Naive B cell (primary cell): ENCODE measurements around the gene DPYD. TPM values are rescaled to one million over a fixed set of nuclear protein-coding genes. Genes with fewer than 3 reads are reported as not detected.

Source experiments
- ATAC-seq, 2 donors: fragments of 150-1000 bp; cut with Tn5 transposase; 2 replicates each; pipeline ENCODE4 v1.10.0; 2021; ENCODE audit warnings: low read depth in 2 of 2, mild to moderate bottlenecking in 2 of 2, moderate library complexity in 2 of 2
- DNase-seq: peaks from one replicate; pipeline ENCODE4 v3.0.0; 2022
- H3K27ac Mint-ChIP-seq, 6 donors: one replicate each; pipeline ENCODE4 v1.8.0; 2020 to 2022; ENCODE audit warnings: mild to moderate bottlenecking in 6 of 6, mixed read lengths in 6 of 6, moderate library complexity in 5 of 6, inconsistent platforms in 2 of 6
- H3K27me3 Mint-ChIP-seq, 3 donors: one replicate each; pipeline ENCODE4 v1.8.0; 2021 to 2022; ENCODE audit warnings: mixed read lengths in 3 of 3, mild to moderate bottlenecking in 1 of 3
- H3K36me3 Mint-ChIP-seq, 2 donors: one replicate each; pipeline ENCODE4 v1.8.0; 2020 to 2022; ENCODE audit warnings: mixed read lengths in 2 of 2, inconsistent platforms in 1 of 2, mild to moderate bottlenecking in 1 of 2
- H3K4me1 Mint-ChIP-seq, 3 donors: one replicate each; pipeline ENCODE4 v1.8.0; 2020 to 2022; ENCODE audit warnings: mixed read lengths in 3 of 3, inconsistent platforms in 1 of 3, mild to moderate bottlenecking in 1 of 3, moderate library complexity in 1 of 3
- H3K4me3 Mint-ChIP-seq, 8 donors: one replicate each; pipeline ENCODE4 v1.8.0; 2020 to 2022; ENCODE audit warnings: mild to moderate bottlenecking in 8 of 8, mixed read lengths in 8 of 8, moderate library complexity in 8 of 8, inconsistent platforms in 2 of 8
- H3K9me3 Mint-ChIP-seq, 7 donors: one replicate each; pipeline ENCODE4 v1.8.0; 2020 to 2022; ENCODE audit warnings: mixed read lengths in 7 of 7, mild to moderate bottlenecking in 5 of 7, inconsistent platforms in 2 of 7, moderate library complexity in 1 of 7
- polyA plus RNA-seq, 6 donors: library from polyadenylated mRNA; unstranded; fragments of 300-500 nt; fragmentation: Illumina TruSeq; gene quantifications; one replicate each; pipeline ENCODE4 v1.2.3, GENCODE V29; 2021; ENCODE audit warnings: low read depth in 6 of 6

DPYD gene
- polyA plus RNA-seq, 6 donors from 2014 or later = 13.9 to 24.6 (median 19.1) TPM

GRCh38 chr1:97816927-97817326, 103.9 kb downstream of the DPYD start:
- no peak overlapping the region for H3K27ac Mint-ChIP-seq

GRCh38 chr1:97814804-97815203, 106.0 kb downstream of the DPYD start:
- H3K27ac Mint-ChIP-seq = no peak overlapping the region
- no peak overlapping the region for H3K4me3 Mint-ChIP-seq
- no peaks in the 10 kb centered on the region for H3K27me3 Mint-ChIP-seq
- no peaks in the 10 kb centered on the region for H3K4me1 Mint-ChIP-seq
- no peaks in the 10 kb centered on the region for H3K9me3 Mint-ChIP-seq
- ATAC-seq = no peak
- no peak for DNase-seq
- peaks cover 1 to 5% of the 10 kb centered on the region in 2 donors for H3K36me3 Mint-ChIP-seq

More at GRCh38 chr1:97816927-97817326, 103.9 kb downstream of the DPYD start:
- peaks cover 0 to 5% of the 10 kb centered on the region in 2 donors for H3K36me3 Mint-ChIP-seq
- no peaks in the 10 kb centered on the region for H3K27me3 Mint-ChIP-seq
- ATAC-seq (no peak), DNase-seq (no peak)
- H3K4me1 Mint-ChIP-seq = no peaks in the 10 kb centered on the region
- H3K4me3 Mint-ChIP-seq = no peak overlapping the region
- no peaks in the 10 kb centered on the region for H3K9me3 Mint-ChIP-seq

- Mint-ChIP-seq H3K9me3 (no peaks in the 10 kb centered on the region), H3K27me3 (no peaks in the 10 kb centered on the region), H3K4me3 (no peak overlapping the region), H3K27ac (peak overlapping the region in 1 of 6 donors; percentile 50), H3K36me3 (peaks cover 5 to 8% of the 10 kb centered on the region in 2 donors), H3K4me1 (no peaks in the 10 kb centered on the region)
- DNase-seq (no peak), ATAC-seq (no peak)
These were observed 106.7 kb downstream of the DPYD start for GRCh38 chr1:97814121-97814520.

GRCh38 chr1:97812076-97812475, 108.8 kb downstream of the DPYD start:
- no peak overlapping the region for H3K27ac Mint-ChIP-seq
- no peak for ATAC-seq
- H3K4me1 Mint-ChIP-seq = no peaks in the 10 kb centered on the region
- H3K9me3 Mint-ChIP-seq = no peaks in the 10 kb centered on the region
- H3K4me3 Mint-ChIP-seq = no peak overlapping the region
- H3K36me3 Mint-ChIP-seq = peaks cover 5 to 8% of the 10 kb centered on the region in 2 donors
- DNase-seq = no peak
- H3K27me3 Mint-ChIP-seq = no peaks in the 10 kb centered on the region

GRCh38 chr1:97806996-97807520, 113.8 kb downstream of the DPYD start:
- Mint-ChIP-seq H3K36me3 (peaks cover 4 to 8% of the 10 kb centered on the region in 2 donors), H3K4me1 (peaks cover 0 to 12% (median 0%) of the 10 kb centered on the region in 3 donors), H3K4me3 (no peak overlapping the region), H3K27me3 (no peaks in the 10 kb centered on the region), H3K9me3 (no peaks in the 10 kb centered on the region), H3K27ac (no peak overlapping the region)
- no peak for ATAC-seq
- DNase-seq = no peak

- Mint-ChIP-seq H3K36me3 (peaks cover 4 to 8% of the 10 kb centered on the region in 2 donors), H3K27ac (peak overlapping the region in 1 of 6 donors; percentile 19), H3K4me1 (peaks cover 0 to 12% (median 0%) of the 10 kb centered on the region in 3 donors), H3K27me3 (no peaks in the 10 kb centered on the region), H3K9me3 (no peaks in the 10 kb centered on the region), H3K4me3 (no peak overlapping the region)
- ATAC-seq = no peak
- no peak for DNase-seq
These were observed 114.5 kb downstream of the DPYD start for GRCh38 chr1:97806326-97806725.

- peaks cover 0 to 12% (median 0%) of the 10 kb centered on the region in 3 donors for H3K4me1 Mint-ChIP-seq
- peaks cover 4 to 8% of the 10 kb centered on the region in 2 donors for H3K36me3 Mint-ChIP-seq
These were observed 115.7 kb downstream of the DPYD start for GRCh38 chr1:97805093-97805492.

GRCh38 chr1:97803026-97803425, 117.8 kb downstream of the DPYD start:
- ATAC-seq (no peak), DNase-seq (no peak)
- Mint-ChIP-seq H3K4me1 (peaks cover 0 to 12% (median 0%) of the 10 kb centered on the region in 3 donors), H3K27ac (no peak overlapping the region), H3K36me3 (peaks cover 0 to 4% of the 10 kb centered on the region in 2 donors), H3K4me3 (no peak overlapping the region), H3K9me3 (no peaks in the 10 kb centered on the region), H3K27me3 (no peaks in the 10 kb centered on the region)

More at GRCh38 chr1:97805093-97805492, 115.7 kb downstream of the DPYD start:
- Mint-ChIP-seq H3K27me3 (no peaks in the 10 kb centered on the region), H3K4me3 (no peak overlapping the region), H3K27ac (no peak overlapping the region), H3K9me3 (no peaks in the 10 kb centered on the region)
- ATAC-seq (no peak), DNase-seq (no peak)

- Mint-ChIP-seq H3K4me1 (peaks cover 0 to 12% (median 0%) of the 10 kb centered on the region in 3 donors), H3K27ac (no peak overlapping the region), H3K4me3 (no peak overlapping the region), H3K36me3 (peaks cover 0 to 4% of the 10 kb centered on the region in 2 donors), H3K9me3 (no peaks in the 10 kb centered on the region), H3K27me3 (no peaks in the 10 kb centered on the region)
- DNase-seq (no peak), ATAC-seq (no peak)
These were observed 118.8 kb downstream of the DPYD start for GRCh38 chr1:97802011-97802410.

- no peaks in the 10 kb centered on the region for H3K9me3 Mint-ChIP-seq
- H3K27ac Mint-ChIP-seq = no peak overlapping the region
- H3K27me3 Mint-ChIP-seq = no peaks in the 10 kb centered on the region
- no peak overlapping the region for H3K4me3 Mint-ChIP-seq
- DNase-seq (no peak), ATAC-seq (no peak)
- H3K36me3 Mint-ChIP-seq = no peaks in the 10 kb centered on the region
- peaks cover 7 to 8% (median 8%) of the 10 kb centered on the region in 3 donors for H3K4me1 Mint-ChIP-seq
These were observed 123.2 kb downstream of the DPYD start for GRCh38 chr1:97797403-97798183.

GRCh38 chr1:97796711-97797110, 124.1 kb downstream of the DPYD start:
- Mint-ChIP-seq H3K4me1 (peaks cover 7 to 15% (median 10%) of the 10 kb centered on the region in 3 donors), H3K36me3 (no peaks in the 10 kb centered on the region), H3K27ac (no peak overlapping the region), H3K27me3 (no peaks in the 10 kb centered on the region), H3K4me3 (no peak overlapping the region), H3K9me3 (no peaks in the 10 kb centered on the region)
- ATAC-seq (no peak), DNase-seq (no peak)

- H3K36me3 Mint-ChIP-seq = no peaks in the 10 kb centered on the region
- ATAC-seq (no peak), DNase-seq (no peak)
- no peaks in the 10 kb centered on the region for H3K9me3 Mint-ChIP-seq
- peak overlapping the region in 2 of 6 donors; percentile 14 to 56 for H3K27ac Mint-ChIP-seq
- no peaks in the 10 kb centered on the region for H3K27me3 Mint-ChIP-seq
- no peak overlapping the region for H3K4me3 Mint-ChIP-seq
- peaks cover 19 to 30% (median 19%) of the 10 kb centered on the region in 3 donors for H3K4me1 Mint-ChIP-seq
These were observed 128.2 kb downstream of the DPYD start for GRCh38 chr1:97792655-97793054.

- peaks cover 13 to 33% (median 26%) of the 10 kb centered on the region in 3 donors for H3K4me1 Mint-ChIP-seq
- H3K9me3 Mint-ChIP-seq = no peaks in the 10 kb centered on the region
- peak overlapping the region in 2 of 6 donors; percentile 52 to 82 for H3K27ac Mint-ChIP-seq
- peak overlapping the region in 1 of 8 donors; percentile 12 for H3K4me3 Mint-ChIP-seq
- no peak for DNase-seq
- no peaks in the 10 kb centered on the region for H3K27me3 Mint-ChIP-seq
- H3K36me3 Mint-ChIP-seq = no peaks in the 10 kb centered on the region
- no peak for ATAC-seq
These were observed 129.6 kb downstream of the DPYD start for GRCh38 chr1:97791251-97791650.

- Mint-ChIP-seq H3K27ac (no peak overlapping the region), H3K36me3 (no peaks in the 10 kb centered on the region), H3K4me1 (peaks cover 16 to 35% (median 27%) of the 10 kb centered on the region in 3 donors), H3K27me3 (no peaks in the 10 kb centered on the region), H3K4me3 (no peak overlapping the region), H3K9me3 (no peaks in the 10 kb centered on the region)
- ATAC-seq (no peak), DNase-seq (no peak)
These were observed 133.6 kb downstream of the DPYD start for GRCh38 chr1:97787231-97787630.
